GM12864 (cell line): ENCODE results near the gene TIGD3.
A peak's percentile ranks its signal among the peaks of the same experiment; 100 is the strongest.
"Not testable (repeated sequence)": the region's sequence is repeated elsewhere in the genome, so short reads cannot be mapped to it uniquely, and the experiment has no call there.

Source experiments
- DNase-seq: peaks from one replicate; pipeline ENCODE4 v3.0.0-alpha.2; 2011; ENCODE audit warnings: low read depth
- H3K4me3 ChIP-seq: 2 replicates; pipeline ENCODE4 v1.5.1; 2011; ENCODE audit warnings: mild to moderate bottlenecking, low read depth, low read length, control low read depth
- TF ChIP-seq, protein P1 (sequence below): IDR thresholded peaks from 2 replicates; pipeline ENCODE4 v1.5.1; 2011; ENCODE audit warnings: low read depth, mild to moderate bottlenecking, moderate library complexity, low read length, control low read depth, inconsistent platforms; ENCODE audit errors: missing control alignments

Gene TIGD3

DNA sequence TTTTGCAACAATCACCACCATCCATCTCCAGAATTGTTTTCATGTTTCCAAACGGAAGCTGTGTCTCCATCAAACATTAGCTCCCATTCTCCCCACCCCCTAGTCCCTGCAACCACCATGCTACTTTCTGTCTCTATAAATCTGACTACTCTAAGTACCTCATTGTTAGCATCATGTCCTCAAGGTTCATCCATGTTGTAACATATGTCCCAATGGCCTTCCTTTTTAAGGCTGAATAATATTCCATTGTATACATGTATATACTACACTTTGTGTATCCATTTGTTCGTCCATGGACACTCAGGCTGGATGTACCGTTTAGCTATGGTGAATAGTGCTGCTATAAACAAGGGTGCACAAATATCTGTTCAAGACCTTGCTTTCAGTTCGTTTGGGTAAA, 29.1 kb upstream of the TIGD3 start:
- no peak overlapping the region for H3K4me3 ChIP-seq
- no peak for DNase-seq
- TF ChIP-seq, protein P1, sequence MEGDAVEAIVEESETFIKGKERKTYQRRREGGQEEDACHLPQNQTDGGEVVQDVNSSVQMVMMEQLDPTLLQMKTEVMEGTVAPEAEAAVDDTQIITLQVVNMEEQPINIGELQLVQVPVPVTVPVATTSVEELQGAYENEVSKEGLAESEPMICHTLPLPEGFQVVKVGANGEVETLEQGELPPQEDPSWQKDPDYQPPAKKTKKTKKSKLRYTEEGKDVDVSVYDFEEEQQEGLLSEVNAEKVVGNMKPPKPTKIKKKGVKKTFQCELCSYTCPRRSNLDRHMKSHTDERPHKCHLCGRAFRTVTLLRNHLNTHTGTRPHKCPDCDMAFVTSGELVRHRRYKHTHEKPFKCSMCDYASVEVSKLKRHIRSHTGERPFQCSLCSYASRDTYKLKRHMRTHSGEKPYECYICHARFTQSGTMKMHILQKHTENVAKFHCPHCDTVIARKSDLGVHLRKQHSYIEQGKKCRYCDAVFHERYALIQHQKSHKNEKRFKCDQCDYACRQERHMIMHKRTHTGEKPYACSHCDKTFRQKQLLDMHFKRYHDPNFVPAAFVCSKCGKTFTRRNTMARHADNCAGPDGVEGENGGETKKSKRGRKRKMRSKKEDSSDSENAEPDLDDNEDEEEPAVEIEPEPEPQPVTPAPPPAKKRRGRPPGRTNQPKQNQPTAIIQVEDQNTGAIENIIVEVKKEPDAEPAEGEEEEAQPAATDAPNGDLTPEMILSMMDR: no peak

DNA sequence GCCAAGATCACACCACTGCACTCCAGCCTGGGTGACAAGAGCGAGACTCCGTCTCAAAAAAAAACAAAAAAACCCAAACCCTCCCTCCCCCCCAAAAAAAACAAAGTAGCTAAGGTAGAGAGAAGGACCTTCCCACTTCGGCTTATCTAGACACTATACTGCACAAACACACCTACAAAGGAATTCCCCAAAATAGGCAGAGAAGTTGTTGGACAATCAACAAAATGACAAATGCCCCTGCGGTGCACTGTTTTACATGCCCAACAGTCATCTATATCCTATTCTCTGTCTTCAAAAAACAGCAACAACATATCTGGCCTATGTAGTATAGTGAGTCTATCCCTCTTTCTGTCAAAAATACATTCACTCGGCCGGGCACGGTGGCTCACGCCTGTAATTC, 27.5 kb upstream of the TIGD3 start:
- no peak overlapping the region for H3K4me3 ChIP-seq
- DNase-seq: no peak
- TF ChIP-seq, protein P1: no peak

DNA sequence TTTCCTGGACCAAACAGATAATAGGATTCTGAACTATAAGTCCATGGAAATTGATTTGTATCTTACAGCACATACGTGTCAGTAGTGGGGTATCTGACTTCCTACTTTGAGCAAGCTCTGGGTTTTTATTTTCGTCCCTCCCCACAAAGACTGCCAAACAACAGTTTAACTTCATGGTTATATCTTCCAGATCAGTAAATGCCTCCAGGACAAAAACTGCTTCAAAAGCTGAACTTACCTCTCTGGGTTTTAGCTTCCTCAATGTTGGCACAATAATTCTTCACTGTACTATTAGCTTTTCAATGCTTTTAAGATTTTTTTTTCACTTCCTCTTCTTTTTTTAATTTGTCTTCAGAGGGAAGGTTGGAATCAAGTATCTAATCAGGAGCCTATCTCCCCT, 25.1 kb upstream of the TIGD3 start:
- no peak for DNase-seq
- H3K4me3 ChIP-seq: no peak overlapping the region
- TF ChIP-seq, protein P1: no peak

DNA sequence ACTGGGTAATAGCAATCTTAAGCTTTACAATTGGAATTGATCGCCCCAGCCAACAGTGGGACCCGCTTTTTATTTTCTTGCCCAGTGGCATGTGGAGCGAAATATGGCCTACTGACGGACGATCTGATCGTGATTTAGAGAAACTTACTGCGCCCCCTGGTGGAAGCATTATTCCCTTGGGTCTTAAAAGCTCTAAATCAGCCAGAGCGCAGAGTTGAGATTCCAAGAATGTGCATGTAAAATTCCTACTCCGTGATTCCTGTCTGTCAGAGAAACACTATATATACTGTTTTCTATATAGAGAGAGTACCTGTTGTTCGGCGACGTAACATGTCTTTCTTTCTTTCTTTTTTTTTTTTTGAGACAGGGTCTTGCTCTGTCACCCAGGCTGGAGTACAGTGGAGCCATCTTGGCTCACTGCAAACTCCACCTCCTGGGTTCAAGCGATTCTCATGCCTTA, 24.6 kb upstream of the TIGD3 start:
- TF ChIP-seq, protein P1: peak; percentile 81
- no peak overlapping the region for H3K4me3 ChIP-seq
- peak; percentile 77 for DNase-seq

DNA sequence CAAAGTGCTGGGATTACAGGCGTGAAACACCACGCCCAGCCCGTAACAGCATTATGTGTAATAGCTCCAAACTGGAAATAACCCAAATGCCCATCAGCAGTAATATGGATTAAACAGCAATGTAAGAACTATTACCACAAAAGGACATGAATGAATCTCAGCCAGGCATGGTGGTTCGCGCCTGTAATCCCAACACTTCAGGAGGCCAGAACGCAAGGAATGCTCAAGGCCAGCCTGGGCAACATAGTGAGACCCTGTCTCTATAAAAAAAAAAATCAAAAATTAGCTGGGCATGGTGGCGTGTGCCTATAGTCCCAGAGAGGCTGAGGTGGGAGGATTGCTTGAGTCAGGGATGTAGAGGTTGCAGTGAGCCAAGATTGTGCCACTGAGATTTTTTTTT, 24.0 kb upstream of the TIGD3 start:
- no peak for DNase-seq
- no peak overlapping the region for H3K4me3 ChIP-seq
- TF ChIP-seq, protein P1: no peak

DNA sequence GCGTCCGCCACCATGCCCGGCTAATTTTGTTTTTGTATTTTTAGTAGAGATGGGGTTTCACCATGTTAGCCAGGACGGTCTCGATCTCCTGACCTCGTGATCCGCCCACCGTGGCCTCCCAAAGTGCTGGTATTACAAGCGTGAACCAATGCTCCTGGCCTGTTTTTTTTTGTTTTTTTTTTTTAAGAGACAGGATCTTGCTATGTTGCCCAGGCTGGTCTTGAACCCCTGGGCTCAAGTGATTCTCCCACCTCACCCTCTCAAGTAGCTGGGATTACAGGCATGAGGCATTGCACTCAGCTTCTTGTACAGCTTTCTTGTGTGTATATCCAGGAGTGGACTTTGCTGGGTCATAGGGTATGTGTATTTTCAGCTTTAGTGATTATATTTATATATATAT, 22.0 kb upstream of the TIGD3 start:
- H3K4me3 ChIP-seq, DNase-seq: not testable (repeated sequence)

DNA sequence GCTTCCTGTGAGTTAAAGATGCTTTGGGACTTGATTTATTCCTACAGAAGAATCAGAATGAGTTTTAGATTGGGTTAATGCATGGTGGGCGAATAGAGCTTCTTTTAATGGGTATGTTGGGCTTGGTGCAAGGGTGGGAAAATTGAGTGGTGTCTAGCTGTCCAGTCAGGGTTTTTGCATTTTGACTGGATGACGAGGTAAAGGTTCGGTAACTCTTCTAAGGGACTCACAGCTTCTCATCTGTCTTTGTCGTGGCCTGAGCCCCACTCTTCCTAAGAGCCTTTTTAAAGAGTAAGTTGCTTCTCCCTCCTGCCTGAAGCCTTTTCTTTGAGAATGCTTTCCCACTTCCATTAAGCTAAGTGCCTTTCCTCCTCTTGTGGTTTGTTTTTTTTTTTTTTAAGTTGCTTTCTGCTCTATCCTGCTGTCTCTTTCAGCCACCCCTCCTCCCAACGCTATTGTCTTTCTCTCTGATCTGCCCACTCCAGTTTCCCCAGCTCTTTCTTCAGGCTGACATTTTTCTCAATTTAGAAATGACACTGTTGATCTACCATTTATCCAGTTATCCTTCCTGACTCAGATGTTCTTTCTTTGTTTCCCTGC, 19.8 kb upstream of the TIGD3 start:
- DNase-seq: no peak
- TF ChIP-seq, protein P1: no peak
- peak overlapping the region; percentile 94 for H3K4me3 ChIP-seq

DNA sequence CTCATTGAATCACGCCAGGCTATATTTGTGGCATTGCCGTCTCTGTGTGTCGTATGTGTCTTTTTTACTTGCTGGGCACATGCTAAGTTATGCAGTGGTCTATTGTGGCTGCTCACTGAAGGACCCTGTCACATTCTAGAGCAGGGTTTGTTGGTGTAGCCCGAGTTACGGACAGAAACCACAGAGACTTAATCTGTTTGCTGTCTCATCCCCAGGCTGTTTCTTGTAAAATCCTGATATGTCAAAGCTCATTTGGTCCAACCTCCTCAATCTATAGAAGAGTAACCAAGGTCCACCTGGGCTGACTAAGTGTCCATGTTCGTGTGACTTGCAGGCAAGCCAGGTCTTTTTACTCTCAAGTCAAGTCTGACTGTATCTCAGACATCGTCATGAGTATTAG, 15.9 kb upstream of the TIGD3 start:
- TF ChIP-seq, protein P1: no peak
- DNase-seq: no peak

More for the DNA sequence above, 15.9 kb upstream of the TIGD3 start:
- H3K4me3 ChIP-seq: no peak overlapping the region
